Measurements from ENCODE around the gene MLXIPL. TPM values are rescaled to one million over a fixed set of nuclear protein-coding genes. Genes with fewer than 3 reads are reported as not detected.

Gene MLXIPL
- total RNA-seq, 1 donor from 2014 or later = 2.0 TPM

GRCh38 chr7:73602721-73603651 lies 21.3 kb downstream of the MLXIPL start:
- no peak overlapping the region for H3K27ac Mint-ChIP-seq
- H3K27me3 Mint-ChIP-seq (ENCODE audit: low read depth) = peaks cover 23% of the 10 kb centered on the region
- DNase-seq (ENCODE audit: low spot score in 2 of 2, unreplicated experiment in 2 of 2) = no peak
- H3K4me1 Mint-ChIP-seq = no peaks in the 10 kb centered on the region
- H3K36me3 Mint-ChIP-seq = no peaks in the 10 kb centered on the region
- TF ChIP-seq, protein P1, sequence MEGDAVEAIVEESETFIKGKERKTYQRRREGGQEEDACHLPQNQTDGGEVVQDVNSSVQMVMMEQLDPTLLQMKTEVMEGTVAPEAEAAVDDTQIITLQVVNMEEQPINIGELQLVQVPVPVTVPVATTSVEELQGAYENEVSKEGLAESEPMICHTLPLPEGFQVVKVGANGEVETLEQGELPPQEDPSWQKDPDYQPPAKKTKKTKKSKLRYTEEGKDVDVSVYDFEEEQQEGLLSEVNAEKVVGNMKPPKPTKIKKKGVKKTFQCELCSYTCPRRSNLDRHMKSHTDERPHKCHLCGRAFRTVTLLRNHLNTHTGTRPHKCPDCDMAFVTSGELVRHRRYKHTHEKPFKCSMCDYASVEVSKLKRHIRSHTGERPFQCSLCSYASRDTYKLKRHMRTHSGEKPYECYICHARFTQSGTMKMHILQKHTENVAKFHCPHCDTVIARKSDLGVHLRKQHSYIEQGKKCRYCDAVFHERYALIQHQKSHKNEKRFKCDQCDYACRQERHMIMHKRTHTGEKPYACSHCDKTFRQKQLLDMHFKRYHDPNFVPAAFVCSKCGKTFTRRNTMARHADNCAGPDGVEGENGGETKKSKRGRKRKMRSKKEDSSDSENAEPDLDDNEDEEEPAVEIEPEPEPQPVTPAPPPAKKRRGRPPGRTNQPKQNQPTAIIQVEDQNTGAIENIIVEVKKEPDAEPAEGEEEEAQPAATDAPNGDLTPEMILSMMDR (IDR thresholded peaks at IDR 0.05; ENCODE audit: unreplicated experiment) = no peak
- H3K9me3 Mint-ChIP-seq = no peaks in the 10 kb centered on the region
- no peak overlapping the region for H3K4me3 Mint-ChIP-seq

- DNase-seq (ENCODE audit: low spot score in 2 of 2, unreplicated experiment in 2 of 2) = no peak
- no peak overlapping the region for H3K27ac Mint-ChIP-seq
- H3K36me3 Mint-ChIP-seq = no peaks in the 10 kb centered on the region
- no peaks in the 10 kb centered on the region for H3K4me1 Mint-ChIP-seq
- H3K4me3 Mint-ChIP-seq = no peak overlapping the region
- H3K9me3 Mint-ChIP-seq = no peaks in the 10 kb centered on the region
- peaks cover 24% of the 10 kb centered on the region for H3K27me3 Mint-ChIP-seq (ENCODE audit: low read depth)
- TF ChIP-seq, protein P1 (IDR thresholded peaks at IDR 0.05; ENCODE audit: unreplicated experiment) = no peak
Measured at GRCh38 chr7:73599916-73600315, 24.4 kb downstream of the MLXIPL start.

DNA sequence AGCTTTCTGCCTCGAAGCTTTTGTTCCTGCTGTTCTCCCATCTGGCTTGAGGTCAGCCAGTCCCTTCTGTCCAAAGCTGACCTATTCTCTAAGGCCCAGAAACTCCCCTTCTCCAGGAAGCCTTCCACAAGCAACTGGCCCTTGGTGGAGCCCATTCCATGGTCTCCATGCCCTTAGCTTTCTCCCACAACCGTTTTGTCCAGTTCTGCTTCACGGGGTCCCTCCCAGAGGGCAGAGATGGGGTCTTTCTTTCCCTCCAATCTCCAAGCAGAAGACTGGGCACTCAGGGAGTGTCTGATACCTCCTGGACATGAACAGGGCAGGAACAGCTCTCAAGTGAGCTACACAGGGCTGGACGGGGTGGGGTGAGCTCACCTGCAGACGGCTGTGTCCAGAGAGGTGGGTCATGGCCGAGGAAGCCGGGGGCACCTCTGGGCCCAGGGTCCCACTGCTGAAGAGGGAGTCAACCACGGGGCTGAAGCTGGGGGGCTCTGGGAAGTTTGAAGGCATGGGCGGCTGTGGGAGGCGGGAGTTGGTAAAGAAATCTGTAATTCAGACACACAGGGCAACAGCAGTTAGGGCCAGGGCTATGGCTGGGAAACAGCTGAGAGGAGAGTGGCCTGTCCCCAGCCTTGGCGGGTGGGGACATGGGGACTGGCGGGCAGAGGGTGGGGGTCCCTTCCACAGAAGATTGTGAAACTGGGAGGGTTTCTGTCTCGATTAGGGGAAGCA lies 25.0 kb downstream of the MLXIPL start:
- H3K9me3 Mint-ChIP-seq = no peaks in the 10 kb centered on the region
- DNase-seq (ENCODE audit: low spot score in 2 of 2, unreplicated experiment in 2 of 2) = no peak
- TF ChIP-seq, protein P1 (IDR thresholded peaks at IDR 0.05; ENCODE audit: unreplicated experiment) = no peak
- peaks cover 24% of the 10 kb centered on the region for H3K27me3 Mint-ChIP-seq (ENCODE audit: low read depth)
- H3K27ac Mint-ChIP-seq = no peak overlapping the region
- no peaks in the 10 kb centered on the region for H3K4me1 Mint-ChIP-seq
- H3K4me3 Mint-ChIP-seq = no peak overlapping the region
- no peaks in the 10 kb centered on the region for H3K36me3 Mint-ChIP-seq

DNA sequence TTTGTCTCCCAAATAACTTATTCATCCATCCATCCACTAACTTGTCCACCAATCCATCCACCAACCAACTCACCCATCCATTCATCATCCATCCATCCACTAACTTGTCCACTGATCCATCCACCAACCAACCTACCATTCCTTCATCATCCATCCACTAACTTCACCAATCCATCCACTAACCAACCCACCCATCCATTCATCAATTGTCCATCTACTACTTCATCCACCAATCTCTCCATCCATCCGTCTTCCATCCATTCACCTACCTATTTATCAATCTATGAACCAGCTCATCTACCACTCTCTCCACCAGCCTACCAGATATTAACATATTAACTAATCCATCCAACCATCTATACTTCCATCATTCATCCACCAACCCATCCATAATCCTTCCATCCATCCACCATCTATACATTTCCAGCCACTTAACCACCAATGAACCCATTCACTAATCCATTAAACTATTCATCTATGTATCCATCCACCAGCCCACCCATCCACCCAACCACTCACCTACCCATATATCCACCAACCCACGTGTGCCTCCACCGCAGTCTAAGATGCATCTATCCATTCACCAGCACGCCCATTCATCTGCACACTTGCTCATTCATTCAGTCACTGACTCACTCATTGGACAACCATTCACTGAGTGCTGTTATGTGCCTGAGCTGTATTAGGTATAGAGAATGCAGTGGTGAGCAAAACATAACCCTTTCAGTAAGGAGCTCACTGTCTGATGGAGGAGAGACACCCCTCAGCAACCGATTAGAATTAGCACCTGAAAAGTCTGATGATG lies 26.1 kb downstream of the MLXIPL start:
- H3K4me3 Mint-ChIP-seq = no peak overlapping the region
- no peaks in the 10 kb centered on the region for H3K9me3 Mint-ChIP-seq
- H3K27me3 Mint-ChIP-seq (ENCODE audit: low read depth) = peaks cover 24% of the 10 kb centered on the region
- H3K36me3 Mint-ChIP-seq = no peaks in the 10 kb centered on the region
- no peak for DNase-seq (ENCODE audit: low spot score in 2 of 2, unreplicated experiment in 2 of 2)
- H3K4me1 Mint-ChIP-seq = no peaks in the 10 kb centered on the region
- TF ChIP-seq, protein P1 (IDR thresholded peaks at IDR 0.05; ENCODE audit: unreplicated experiment) = no peak
- H3K27ac Mint-ChIP-seq = no peak overlapping the region
